NCI-H774 (cell line): Measurements from ENCODE around the gene UPF3A.
"Not testable (repeated sequence)": the region's sequence is repeated elsewhere in the genome, so short reads cannot be mapped to it uniquely, and the experiment has no call there.

Source experiments
- DNase-seq: peaks from one replicate; lab custom pipeline; 2025; lab: John Stamatoyannopoulos, UW

The UPF3A gene

GRCh38 chr13:114304346-114305034 is 23.1 kb downstream of the UPF3A start:
- DNase-seq, result no peak

- DNase-seq, result no peak
Observed at GRCh38 chr13:114309086-114309485, 27.7 kb downstream of the UPF3A start.

GRCh38 chr13:114309806-114310410 is 28.5 kb downstream of the UPF3A start:
- DNase-seq, result peak; percentile 85

DNA sequence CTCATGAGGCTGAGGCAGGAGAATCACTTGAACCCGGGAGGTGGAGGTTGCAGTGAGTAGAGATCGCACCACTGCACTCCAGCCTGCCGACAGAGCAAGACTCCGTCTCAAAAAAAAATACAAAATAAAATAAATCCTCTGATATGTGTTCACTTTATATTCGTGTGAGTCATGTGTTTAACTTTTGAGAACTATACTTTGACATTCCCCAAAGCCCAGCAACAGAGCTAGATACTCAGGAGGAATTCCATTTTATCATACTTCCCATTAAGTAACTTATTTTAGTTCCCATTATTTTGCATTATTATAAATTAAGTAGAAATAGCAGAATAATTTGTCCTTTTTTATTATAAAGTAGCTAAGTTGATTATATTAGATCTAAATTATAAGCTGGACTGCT is 29.6 kb downstream of the UPF3A start:
- DNase-seq, result no peak

- no peak for DNase-seq
Observed at GRCh38 chr13:114311387-114311786, 30.0 kb downstream of the UPF3A start.

- no peak for DNase-seq
Observed at GRCh38 chr13:114311908-114312307, 30.5 kb downstream of the UPF3A start.

DNA sequence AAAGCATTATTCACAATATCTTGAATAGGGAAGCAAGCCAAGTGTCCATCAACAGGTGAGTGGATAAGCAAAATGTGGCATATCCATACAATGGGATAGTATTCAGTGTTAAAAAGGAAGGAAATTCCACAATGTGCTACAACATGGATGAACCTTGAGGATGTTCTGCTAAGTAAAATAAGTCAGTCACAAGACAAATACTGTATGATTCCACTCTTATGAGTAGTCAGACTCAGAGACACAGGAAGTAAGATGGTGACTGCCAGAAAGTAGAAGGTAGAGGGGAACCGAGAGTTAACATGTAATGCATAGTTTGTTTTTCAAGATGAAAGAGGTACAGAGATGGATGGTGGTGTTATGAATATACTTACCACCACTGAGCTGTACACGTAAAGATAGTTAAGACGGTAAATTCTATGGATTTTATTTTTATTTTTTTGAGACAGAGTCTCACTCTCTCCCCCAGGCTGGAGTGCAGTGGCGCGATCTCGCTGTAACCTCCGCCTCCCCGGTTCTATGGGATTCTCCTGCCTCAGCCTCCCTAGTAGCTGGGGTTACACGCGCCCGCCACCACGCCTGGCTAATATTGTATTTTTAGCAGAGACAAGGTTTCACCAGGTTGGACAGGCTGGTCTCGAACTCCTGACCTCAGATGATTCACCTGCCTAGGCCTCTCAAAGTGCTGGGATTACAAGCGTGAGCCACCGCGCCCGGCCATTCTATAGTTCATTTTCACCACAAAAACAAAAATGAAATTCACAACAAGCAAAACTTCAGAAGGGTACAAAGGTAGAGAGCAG is 31.9 kb downstream of the UPF3A start:
- DNase-seq, result peak; percentile 46

DNA sequence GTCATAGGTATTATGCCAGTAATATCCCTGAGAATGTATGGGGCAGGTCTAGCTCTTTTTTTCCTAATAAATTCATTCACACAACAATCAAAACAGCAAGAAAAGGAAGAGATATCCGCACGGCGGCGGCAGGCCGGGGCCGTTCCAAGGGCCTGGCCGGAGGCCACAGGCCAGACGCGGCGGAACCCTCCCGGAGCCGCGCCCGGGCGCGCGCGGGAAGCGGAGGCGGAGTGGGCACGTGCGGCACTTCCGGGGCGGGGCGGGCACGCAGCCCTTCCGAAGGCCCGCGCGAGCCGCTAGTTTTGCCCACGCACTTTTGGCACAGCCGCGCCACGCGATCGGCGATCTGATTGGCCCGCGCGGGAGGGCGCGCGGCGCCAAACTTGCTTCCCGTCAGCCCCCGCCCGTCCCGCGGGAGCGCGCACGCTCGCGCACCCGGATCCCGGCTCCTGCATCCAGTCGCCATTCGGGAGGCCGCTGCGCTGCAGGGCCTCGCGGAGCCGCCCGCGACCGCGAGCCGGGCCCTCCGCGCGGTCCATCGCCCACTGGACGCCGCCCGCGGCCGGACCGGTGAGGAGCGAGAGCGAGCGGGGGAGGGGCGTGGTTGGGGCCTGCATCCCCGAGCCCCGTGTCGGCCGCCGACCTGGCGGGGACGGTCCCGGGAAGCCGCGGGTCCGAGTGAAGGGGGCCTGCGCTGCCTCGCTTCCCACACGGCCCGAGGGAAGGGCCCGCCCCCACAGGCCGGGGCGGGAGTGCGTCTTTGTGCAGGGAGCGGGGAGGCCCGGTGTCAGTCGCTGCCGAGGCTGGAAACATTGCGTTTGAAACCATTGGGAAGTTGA is 32.9 kb downstream of the UPF3A start, which contains the start of gene CHAMP1:
CHAMP1 (plus strand) TSS at position 430 of the 839 bp plus-strand sequence. CDS start 9,340 bp downstream, outside the sequence.
- peak; percentile 100 for DNase-seq

DNA sequence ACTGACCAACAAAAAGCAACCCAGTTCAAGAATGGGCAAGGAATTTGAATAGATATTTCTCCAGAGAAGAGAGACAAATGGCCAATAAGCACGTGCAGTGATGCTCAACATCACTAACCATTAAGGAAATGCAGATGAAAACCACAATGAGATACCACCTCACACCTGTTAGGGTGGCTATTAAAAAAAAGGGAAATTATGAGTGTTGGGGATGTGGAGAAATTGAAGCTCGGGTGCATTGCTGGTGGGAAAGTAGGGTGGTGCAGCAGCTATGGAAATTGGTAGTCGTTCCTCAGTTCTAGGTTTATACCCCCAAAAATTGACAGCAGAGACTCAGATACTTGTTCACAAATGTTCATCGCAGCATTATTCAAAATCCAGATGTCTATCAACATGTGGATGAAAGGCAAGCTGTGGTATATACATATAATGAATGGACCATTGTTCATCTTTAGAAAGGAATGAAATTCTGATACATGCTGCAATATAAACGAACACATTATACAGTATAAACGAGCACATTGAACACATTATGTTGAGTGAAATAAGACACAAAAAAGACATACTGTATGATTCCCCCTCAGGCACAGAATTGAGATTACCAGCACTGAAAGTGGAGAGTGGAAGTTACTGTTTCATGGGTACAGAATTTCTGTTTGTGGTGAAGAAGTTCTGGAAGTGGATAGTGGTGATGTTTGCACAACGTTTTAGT is 33.8 kb downstream of the UPF3A start:
- no peak for DNase-seq

GRCh38 chr13:114318624-114319023 is 37.2 kb downstream of the UPF3A start:
- no peak for DNase-seq

GRCh38 chr13:114319441-114319913 is 38.1 kb downstream of the UPF3A start:
- DNase-seq, result no peak

DNA sequence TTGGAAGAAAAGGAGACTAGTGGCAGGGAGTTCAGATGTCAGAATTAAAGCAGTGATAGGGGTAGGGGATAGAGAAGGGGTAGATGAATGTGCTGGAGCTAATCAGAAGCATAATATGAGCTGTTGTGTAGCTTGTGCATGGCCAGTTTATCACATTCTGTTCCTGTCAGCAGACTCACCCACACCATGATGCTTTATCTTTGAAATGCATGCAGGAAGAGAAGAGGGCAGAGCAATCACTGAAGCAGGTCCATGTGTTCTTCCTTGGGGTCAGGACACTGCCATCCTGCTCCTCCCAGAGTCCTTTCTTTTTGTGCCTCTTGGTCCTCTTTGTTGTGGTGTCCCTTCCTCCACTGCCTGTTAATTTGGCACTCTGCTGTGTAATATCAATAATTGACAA is 38.7 kb downstream of the UPF3A start:
- no peak for DNase-seq

GRCh38 chr13:114321256-114321655 is 39.9 kb downstream of the UPF3A start:
- DNase-seq, result no peak

- no peak for DNase-seq
Observed at GRCh38 chr13:114323349-114323748, 41.9 kb downstream of the UPF3A start.

GRCh38 chr13:114324334-114324733 is 42.9 kb downstream of the UPF3A start:
- no peak for DNase-seq

DNA sequence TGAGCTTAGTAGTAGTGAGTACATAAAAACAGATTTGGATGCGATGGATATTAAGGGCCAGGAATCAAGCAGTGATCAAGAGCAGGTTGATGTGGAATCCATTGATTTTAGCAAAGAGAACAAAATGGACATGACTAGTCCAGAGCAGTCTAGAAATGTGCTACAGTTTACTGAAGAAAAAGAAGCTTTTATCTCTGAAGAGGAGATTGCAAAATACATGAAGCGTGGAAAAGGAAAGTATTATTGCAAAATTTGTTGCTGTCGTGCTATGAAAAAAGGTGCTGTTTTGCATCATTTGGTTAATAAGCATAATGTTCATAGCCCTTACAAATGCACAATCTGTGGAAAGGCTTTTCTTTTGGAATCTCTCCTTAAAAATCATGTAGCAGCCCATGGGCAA is 44.3 kb downstream of the UPF3A start:
- DNase-seq, result no peak

- no peak for DNase-seq
Observed at GRCh38 chr13:114328034-114328433, 46.6 kb downstream of the UPF3A start.

- no peak for DNase-seq
Observed at GRCh38 chr13:114328595-114328994, 47.2 kb downstream of the UPF3A start.

GRCh38 chr13:114330086-114330485 is 48.7 kb downstream of the UPF3A start:
- no peak for DNase-seq

DNA sequence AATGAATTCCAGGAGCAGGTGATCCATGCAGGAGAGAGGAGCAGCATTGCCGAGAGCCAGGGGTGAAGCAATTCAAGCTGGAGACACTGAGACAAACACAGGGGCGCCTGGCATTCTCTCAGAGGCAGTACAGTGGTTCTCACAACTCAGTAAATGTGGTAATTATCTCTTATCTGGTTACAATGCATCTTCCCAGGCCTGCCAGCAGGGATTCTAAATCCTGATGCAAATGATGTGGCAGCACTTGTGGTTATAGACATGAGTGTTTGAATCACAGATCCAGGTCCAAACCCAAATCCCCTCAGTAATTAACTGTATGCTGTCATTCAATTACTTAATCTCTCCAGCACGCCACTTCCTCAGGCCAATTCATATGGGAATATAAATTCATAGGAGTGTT is 52.5 kb downstream of the UPF3A start:
- not testable (repeated sequence) for DNase-seq
